HG03565 (cell line): Measurements from ENCODE around the gene RPL18A.
"Not testable (repeated sequence)": the region's sequence is repeated elsewhere in the genome, so short reads cannot be mapped to it uniquely, and the experiment has no call there.

Experiments used
- ATAC-seq: cut with Tn5 transposase; IDR thresholded peaks from one replicate; pipeline ENCODE4 v1.9.1; 2021; ENCODE audit warnings: mild to moderate bottlenecking, moderate library complexity; ENCODE audit not compliant: unreplicated experiment

RPL18A gene

GRCh38 chr19:17866312-17866963 is 6.7 kb downstream of the RPL18A start:
- no peak for ATAC-seq

- ATAC-seq = no peak
Observed at GRCh38 chr19:17866964-17867486, 7.3 kb downstream of the RPL18A start.

- no peak for ATAC-seq
Observed at GRCh38 chr19:17868669-17869068, 9.0 kb downstream of the RPL18A start.

GRCh38 chr19:17869114-17869608 is 9.5 kb downstream of the RPL18A start:
- ATAC-seq = no peak

- ATAC-seq = no peak
Observed at GRCh38 chr19:17871032-17871877, 11.5 kb downstream of the RPL18A start.

GRCh38 chr19:17871878-17872250 is 12.2 kb downstream of the RPL18A start, which contains the start of gene SLC5A5:
SLC5A5 (plus strand) TSS chr19:17871945; CDS start chr19:17872320, 375 bp downstream.
- ATAC-seq = no peak

GRCh38 chr19:17872251-17873001 is 12.7 kb downstream of the RPL18A start:
- ATAC-seq = no peak

GRCh38 chr19:17873786-17874757 is 14.4 kb downstream of the RPL18A start:
- ATAC-seq = no peak

GRCh38 chr19:17874758-17875135 is 15.0 kb downstream of the RPL18A start:
- ATAC-seq = no peak

GRCh38 chr19:17877696-17878095 is 18.0 kb downstream of the RPL18A start:
- no peak for ATAC-seq

GRCh38 chr19:17879466-17879865 is 19.8 kb downstream of the RPL18A start:
- ATAC-seq = no peak

GRCh38 chr19:17881701-17882100 is 22.0 kb downstream of the RPL18A start:
- no peak for ATAC-seq

- no peak for ATAC-seq
Observed at GRCh38 chr19:17883627-17884410, 24.1 kb downstream of the RPL18A start.

GRCh38 chr19:17886515-17886914 is 26.8 kb downstream of the RPL18A start:
- ATAC-seq = no peak

- ATAC-seq = not testable (repeated sequence)
Observed at GRCh38 chr19:17887221-17887620, 27.5 kb downstream of the RPL18A start.

- no peak for ATAC-seq
Observed at GRCh38 chr19:17888260-17888659, 28.6 kb downstream of the RPL18A start.

- ATAC-seq = no peak
Observed at GRCh38 chr19:17889609-17890214, 30.0 kb downstream of the RPL18A start.

GRCh38 chr19:17893766-17894165 is 34.1 kb downstream of the RPL18A start:
- ATAC-seq = no peak

GRCh38 chr19:17902701-17903100 is 43.0 kb downstream of the RPL18A start:
- no peak for ATAC-seq
